ENCODE results near the gene YKT6.

GRCh38 chr7:44219371-44220045, 18.7 kb downstream of the YKT6 start:
- TF ChIP-seq, protein P1, sequence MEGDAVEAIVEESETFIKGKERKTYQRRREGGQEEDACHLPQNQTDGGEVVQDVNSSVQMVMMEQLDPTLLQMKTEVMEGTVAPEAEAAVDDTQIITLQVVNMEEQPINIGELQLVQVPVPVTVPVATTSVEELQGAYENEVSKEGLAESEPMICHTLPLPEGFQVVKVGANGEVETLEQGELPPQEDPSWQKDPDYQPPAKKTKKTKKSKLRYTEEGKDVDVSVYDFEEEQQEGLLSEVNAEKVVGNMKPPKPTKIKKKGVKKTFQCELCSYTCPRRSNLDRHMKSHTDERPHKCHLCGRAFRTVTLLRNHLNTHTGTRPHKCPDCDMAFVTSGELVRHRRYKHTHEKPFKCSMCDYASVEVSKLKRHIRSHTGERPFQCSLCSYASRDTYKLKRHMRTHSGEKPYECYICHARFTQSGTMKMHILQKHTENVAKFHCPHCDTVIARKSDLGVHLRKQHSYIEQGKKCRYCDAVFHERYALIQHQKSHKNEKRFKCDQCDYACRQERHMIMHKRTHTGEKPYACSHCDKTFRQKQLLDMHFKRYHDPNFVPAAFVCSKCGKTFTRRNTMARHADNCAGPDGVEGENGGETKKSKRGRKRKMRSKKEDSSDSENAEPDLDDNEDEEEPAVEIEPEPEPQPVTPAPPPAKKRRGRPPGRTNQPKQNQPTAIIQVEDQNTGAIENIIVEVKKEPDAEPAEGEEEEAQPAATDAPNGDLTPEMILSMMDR (IDR thresholded peaks at IDR 0.05; ENCODE audit: extremely low read depth in 1 of 2, insufficient read depth in 1 of 2, low read depth in 1 of 2, low read length in 2 of 2), result no peak
- TF ChIP-seq EZH2 (IDR thresholded peaks at IDR 0.05; ENCODE audit: borderline replicate concordance, low read depth, low read length, severe bottlenecking), result no peak
- no peak for TF ChIP-seq POLR2A (IDR thresholded peaks at IDR 0.05; ENCODE audit: low read depth, low read length)

All from endothelial cell of umbilical vein (primary cell).